Omental fat pad (tissue), 4 donors: ENCODE results near the gene MAEA. TPM values are rescaled to one million over a fixed set of nuclear protein-coding genes. Genes with fewer than 3 reads are reported as not detected.

Experiments used
- ATAC-seq: fragments of 150-250 bp; one replicate; pipeline ENCODE4 v1.9.1; 2016; ENCODE audit warnings: mild to moderate bottlenecking, moderate library complexity; ENCODE audit not compliant: low FRiP score
- DNase-seq: peaks from one replicate; pipeline ENCODE4 v3.0.0-alpha.2; 2019; ENCODE audit warnings: low spot score
- CTCF ChIP-seq, 3 donors: fragments of 450-650 bp; IDR thresholded peaks; one replicate each; pipeline ENCODE4 v1.5.1; 2016 to 2017; ENCODE audit warnings: antibody characterized with exemption in 3 of 3, mild to moderate bottlenecking in 3 of 3, moderate library complexity in 2 of 3
- total RNA-seq, 4 donors: library from RNA; depleted of rRNA; stranded (reverse); fragments of >200 nt; gene quantifications; one replicate each; pipeline ENCODE4 v1.1.0, GENCODE V29; 2016

MAEA gene
- total RNA-seq, 4 donors from 2014 or later, result 38.8 to 71.2 (median 51.8) TPM

GRCh38 chr4:1376841-1377605, 87.3 kb downstream of the MAEA start:
- no peak for ATAC-seq
- no peak for DNase-seq
- no peak for TF ChIP-seq CTCF (IDR thresholded peaks at IDR 0.05)

- no peak for DNase-seq
Observed at GRCh38 chr4:1377606-1378261, 88.0 kb downstream of the MAEA start.

GRCh38 chr4:1378559-1379231, 89.0 kb downstream of the MAEA start:
- ATAC-seq (no peak), DNase-seq (no peak)
- TF ChIP-seq CTCF (IDR thresholded peaks at IDR 0.05), result no peak

More at GRCh38 chr4:1377606-1378261, 88.0 kb downstream of the MAEA start:
- no peak for ATAC-seq
- TF ChIP-seq CTCF (IDR thresholded peaks at IDR 0.05), result no peak

- DNase-seq (no peak), ATAC-seq (no peak)
- no peak for TF ChIP-seq CTCF (IDR thresholded peaks at IDR 0.05)
Observed at GRCh38 chr4:1379351-1379781, 89.7 kb downstream of the MAEA start.

- DNase-seq (no peak), ATAC-seq (no peak)
- TF ChIP-seq CTCF (IDR thresholded peaks at IDR 0.05), result no peak
Observed at GRCh38 chr4:1379801-1380331, 90.2 kb downstream of the MAEA start.

- ATAC-seq, result no peak
- TF ChIP-seq CTCF (IDR thresholded peaks at IDR 0.05), result no peak
Observed at GRCh38 chr4:1380368-1381151, 90.9 kb downstream of the MAEA start.

More at GRCh38 chr4:1380368-1381151, 90.9 kb downstream of the MAEA start:
- no peak for DNase-seq
